ENCODE results near the gene NDUFS7.

The NDUFS7 gene

DNA sequence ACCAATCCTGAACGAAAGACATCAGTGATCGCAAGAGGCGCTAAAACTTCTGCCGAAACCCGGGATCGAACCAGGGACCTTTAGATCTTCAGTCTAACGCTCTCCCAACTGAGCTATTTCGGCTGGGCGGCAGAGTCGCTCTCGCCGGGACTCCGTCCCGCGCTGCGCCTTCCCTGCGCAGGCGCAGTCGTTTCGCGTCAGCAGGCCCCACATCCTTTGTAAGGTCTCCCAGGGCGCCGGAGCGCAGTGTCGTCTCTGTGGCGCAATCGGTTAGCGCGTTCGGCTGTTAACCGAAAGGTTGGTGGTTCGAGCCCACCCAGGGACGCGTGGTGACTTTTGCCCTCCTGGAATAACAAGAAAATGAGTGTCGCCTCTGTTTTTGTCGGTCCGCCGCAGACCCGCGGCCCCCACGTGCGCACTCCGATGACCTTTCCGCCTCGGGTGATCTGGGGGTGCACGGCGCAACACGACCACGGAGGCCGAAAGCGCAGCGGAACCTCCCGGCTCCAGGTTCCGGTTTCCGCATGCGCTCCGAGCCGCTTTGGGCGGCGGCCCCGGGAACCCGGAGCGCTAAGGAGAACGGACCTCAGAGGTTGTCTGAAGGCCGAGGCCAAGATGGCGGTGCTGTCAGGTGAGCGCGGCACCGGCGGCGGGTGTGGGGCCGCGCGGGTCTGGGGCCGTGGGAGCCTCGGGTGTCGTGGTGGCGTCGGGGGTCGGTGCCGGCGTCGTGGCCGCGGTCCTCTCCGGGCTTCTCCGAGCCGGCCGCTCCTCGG, at the start of gene NDUFS7:
Gene NDUFS7, plus strand, starts transcription at position 596 of the 773 bp plus-strand sequence. Its CDS starts 20 bp downstream, at position 616.
- DNase-seq: peak; percentile 85 to 86

DNA sequence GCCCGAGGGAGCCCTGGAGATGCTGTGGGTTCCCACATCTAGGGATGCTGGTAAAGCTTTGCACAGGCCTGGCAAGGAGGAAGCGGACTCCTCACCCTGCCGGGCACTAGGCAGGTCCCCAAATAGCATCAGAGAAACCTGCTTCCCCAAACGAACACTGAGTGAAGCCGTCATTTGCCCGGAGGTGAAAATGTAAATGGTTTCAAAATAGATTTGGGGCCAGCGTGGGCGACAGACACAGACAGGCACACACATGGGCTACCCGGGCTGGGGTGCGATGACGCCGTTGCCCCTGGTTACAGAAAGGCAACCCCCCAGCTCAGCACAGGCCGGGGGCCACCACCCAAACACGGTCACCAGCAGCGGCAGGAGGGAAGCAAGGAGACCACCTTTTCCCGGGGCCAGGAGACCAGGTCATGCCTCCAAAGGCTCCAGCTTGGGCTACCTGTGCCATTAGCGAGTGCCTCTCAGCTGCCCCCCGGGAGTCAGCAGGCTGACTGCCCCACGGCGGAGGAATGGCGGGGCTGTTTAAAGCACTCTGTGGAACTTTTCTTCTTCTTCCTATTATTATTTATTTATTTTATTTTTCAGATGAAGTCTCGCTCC, 47.5 kb upstream of the NDUFS7 start:
- DNase-seq: no peak

DNA sequence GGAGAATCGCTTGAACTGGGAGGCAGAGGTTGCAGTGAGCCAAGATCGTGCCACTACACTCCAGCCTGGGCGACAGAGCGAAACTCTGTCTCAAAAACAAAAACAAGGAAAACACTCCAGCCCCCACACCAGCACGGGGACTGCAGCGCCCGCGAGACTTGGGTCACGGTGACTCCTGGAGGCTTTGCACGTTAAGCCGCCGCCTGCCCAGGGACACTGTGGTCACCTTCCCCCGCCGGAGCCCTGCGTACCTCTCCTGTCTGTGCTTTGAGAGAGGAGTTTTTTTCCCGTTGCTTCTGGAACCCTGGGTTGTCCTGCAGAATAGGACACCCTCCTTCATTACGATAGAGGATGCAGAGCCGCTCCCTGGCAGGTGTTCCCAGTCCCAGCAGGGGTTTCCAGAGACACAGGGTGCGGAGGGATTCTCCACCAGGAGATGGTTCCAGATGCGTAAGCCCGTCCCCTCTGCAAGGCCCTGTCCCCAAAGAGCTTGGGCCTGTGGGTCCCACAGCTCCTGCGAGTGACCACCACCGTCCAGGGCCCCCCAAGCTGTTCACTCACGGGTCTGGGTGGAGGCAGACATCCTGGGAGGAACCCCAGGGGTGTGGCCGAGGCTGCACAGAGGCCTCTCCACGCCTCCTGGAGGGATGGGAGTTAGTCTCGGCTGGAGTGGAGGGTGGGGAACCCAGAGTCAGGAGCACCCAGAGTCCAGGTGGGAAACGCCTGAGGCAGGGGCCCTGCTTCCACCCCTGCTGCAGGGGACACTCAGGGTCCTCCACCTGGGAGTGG, 42.8 kb upstream of the NDUFS7 start:
- DNase-seq: no peak

DNA sequence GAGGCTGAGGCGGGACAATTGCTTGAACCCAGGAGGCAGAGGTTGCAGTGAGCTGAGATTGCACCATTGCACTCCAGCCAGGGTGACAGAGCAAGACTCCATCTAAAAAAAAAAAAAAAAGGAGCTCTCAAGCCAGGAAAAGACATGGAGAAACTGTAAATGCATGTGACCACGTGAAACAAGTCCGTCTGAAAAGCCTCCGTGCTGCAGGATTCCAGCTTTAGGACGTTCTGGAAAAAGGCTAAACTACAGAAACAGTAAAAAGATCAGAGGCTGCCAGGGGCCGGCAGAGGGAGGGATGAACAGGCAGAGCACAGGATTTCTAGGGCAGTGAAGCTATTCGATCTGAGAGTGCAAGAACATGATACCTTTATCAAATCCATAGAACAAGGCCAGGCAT, 40.7 kb upstream of the NDUFS7 start:
- DNase-seq: no peak

DNA sequence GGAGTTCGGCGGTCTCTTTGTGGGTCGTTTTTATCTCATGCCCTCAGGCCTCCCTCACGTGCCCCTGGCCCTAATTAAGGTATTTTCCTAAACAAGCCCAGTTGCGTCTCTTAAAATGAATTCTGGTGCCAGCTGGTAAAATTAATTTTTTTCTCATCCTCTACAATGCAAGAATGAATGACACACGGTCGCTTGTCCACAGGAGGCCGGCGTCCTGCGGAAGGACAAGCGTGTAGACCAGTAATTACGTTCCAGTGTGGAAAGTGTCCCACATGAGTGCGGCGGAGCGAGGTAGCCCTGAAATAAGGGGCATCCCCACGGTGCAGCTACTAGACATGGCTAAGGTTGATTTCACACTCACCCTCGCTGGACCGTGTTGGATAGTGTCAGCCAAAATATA, 34.5 kb upstream of the NDUFS7 start:
- DNase-seq: no peak

DNA sequence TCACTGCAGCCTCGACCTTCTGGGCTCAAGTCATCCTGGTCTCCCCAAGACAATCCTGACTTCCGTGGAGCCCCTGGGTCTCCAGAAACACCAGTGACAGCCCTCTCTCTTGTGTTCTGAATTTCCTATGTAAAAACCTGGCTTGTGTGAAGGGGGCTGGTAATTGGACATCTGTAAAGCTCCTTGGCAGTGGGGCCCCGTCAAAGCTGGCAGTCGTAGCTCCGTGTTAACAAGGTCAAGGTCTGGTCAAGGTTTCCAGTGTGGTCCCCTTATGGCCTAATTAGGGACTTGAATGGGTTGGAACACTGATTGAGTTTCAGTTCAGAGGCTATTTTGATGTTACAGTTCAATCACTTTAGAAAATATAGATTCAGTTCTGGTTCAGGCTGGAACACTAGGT, 32.8 kb upstream of the NDUFS7 start:
- DNase-seq: no peak

DNA sequence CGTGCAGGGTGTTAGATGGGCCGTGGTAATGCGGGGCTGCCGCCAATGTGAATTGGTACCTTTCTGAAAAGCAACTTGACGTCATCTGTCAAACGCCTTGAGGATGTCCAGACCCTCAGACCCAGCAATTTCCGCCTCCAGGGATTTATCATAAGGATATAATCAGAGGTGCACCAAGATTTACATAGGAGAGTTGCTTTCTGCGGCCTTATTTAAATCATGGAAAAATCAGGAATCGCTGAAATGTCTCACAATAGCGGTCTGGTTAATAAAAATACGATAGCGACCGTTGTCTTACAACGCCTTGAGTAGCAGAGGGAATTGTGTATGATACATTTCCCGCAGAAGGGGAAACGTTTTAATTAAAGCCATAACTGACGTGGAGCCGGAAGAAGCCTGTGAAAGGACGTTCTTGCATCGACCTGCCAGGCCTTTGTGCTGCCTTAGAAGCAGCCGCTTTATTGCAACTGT, 32.3 kb upstream of the NDUFS7 start:
- DNase-seq: no peak

DNA sequence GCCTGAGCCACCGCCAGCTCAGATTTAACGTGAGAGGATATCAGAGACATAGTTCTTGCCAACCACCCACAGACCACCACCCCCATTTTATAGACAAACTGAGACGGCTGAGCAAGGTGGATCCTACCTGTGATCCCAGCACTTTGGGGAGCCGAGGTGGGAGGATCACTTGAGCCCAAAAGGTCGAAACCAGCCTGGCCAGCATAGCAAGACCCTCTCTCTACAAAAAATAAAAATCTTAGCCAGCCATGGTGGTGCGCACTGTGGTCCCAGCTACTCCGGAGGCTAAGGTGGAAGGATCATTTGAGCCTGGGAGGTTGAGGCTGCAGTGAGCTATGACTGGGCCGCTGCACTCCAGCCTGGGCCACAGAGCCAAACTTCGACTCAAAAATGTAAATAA, 30.6 kb upstream of the NDUFS7 start:
- DNase-seq: no peak

DNA sequence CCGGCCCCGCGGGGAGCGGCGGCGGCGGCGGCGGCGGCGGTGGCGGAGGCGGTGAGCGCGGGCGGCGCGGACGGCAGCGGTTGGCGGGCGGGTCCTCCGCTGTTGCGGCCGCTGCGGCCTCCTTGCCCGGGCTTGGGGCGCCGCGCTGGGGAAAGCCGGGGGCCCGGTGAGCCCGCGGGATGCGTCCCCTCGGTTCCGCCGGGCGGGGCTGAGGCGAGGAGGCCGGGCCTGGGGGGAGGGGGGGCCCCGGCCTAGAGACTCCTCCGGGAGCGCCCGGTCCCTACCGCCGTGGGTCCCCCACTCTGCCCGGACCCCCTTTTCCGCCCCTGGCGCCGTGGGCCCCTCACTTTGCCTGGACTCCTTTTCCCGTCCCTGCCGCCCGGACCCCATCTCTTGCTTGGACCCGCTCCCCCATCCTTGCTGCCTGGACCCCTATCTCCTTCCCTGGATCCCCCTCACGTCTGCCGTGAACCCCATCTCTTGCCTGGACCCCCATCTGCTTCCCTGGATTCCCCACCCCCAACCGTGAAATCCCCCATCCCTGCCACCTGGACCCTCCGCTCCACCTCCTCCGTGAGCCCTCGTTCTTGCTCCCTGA, 28.6 kb upstream of the NDUFS7 start:
- no peak for DNase-seq

DNA sequence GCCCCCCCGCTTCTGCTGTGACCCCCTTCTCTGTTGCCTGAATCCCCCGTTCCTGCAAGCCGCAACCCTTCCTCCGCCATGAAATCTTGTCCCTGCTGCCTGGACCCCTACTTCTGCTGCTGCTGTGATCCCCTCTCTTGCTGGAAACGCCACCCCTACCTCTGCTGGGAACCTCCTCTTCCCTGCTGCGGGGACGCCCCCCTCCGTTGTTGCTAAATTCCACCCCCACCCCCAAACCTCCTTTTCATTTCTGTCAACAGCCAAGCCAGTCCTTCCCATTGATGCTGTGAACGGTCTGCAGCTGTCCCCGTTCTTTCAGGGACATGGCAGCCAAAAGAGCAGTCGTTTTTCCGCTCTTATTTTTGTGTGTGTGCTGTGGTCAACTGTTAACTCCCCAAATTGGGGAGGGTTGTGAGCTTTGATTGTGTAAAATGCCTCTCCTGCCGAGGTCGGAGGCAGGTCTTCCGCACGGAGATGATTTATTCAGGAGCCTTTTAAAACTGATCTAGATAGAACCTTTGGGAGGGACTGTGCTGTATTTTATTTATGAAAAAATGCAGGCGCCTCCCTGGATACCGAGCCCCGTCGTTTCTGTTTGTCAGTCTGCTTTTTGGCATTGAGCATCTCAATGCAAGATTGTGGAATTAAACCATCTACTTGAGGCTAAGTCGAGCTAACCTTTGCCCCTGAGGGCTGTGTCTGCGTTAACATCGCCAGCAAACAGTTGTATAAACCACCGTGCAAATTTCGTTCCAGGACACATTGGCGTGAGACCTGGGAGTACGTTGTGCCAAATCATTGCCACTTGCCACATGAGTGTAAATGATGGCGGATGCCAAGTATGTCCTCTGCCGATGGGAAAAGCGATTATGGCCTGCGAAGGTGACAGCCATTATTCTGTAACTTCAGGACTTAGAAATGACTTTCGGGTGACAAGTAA, 27.9 kb upstream of the NDUFS7 start:
- no peak for DNase-seq

DNA sequence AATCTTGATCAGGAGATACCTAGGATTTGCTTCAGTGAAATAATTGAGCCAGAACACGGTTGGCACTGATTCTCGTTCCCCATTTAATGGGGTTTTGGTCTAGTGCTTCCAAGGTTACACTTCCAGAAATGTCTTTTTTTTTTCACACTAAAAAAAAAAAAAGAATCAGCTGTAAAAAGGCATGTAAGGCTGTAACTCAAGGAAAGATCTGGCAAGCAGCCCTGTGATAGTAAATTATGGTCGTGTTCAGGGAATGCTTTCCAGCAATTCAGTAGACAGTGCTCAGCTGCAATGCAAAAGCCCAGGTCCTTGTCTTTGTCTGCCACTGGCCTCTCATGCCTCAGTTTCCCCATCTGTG, 27.2 kb upstream of the NDUFS7 start:
- DNase-seq: no peak

DNA sequence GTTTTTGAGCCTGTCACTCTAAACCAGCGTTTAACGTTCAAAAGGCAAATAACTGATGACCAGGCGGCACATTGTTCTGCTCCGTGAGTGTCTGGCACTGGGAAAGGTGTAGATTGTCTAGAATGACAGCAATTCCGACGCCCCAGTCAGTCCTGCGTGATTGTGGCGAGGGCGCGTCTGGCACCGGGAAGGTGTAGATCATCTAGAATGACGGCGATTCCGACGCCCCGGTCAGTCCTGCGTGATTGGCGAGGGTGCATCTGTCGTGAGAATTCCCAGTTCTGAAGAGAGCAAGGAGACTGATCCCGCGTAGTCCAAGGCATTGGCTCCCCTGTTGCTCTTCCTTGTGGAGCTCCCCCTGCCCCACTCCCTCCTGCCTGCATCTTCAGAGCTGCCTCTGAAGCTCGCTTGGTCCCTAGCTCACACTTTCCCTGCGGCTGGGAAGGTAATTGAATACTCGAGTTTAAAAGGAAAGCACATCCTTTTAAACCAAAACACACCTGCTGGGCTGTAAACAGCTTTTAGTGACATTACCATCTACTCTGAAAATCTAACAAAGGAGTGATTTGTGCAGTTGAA, 26.1 kb upstream of the NDUFS7 start:
- DNase-seq: no peak

DNA sequence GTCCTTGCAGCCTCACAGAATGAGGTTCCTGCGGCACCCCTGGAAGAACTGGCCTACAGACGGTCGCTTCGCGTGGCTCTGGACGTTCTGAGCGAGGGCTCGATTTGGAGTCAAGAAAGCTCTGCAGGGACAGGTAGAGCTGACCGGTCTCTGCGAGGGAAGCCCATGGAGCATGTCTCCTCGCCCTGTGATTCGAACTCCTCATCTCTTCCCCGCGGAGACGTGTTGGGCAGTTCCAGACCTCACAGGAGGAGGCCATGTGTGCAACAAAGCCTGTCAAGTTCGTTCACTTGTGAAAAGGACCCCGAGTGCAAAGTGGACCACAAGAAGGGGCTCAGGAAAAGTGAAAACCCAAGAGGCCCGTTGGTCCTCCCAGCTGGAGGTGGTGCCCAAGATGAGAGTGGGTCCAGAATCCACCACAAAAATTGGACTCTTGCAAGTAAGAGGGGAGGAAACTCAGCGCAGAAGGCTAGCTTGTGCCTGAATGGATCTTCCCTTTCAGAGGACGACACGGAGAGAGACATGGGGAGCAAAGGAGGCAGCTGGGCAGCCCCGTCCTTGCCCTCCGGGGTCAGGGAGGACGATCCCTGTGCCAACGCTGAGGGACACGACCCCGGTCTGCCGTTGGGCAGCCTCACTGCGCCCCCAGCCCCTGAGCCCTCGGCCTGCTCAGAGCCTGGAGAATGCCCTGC, 23.4 kb upstream of the NDUFS7 start:
- no peak for DNase-seq

DNA sequence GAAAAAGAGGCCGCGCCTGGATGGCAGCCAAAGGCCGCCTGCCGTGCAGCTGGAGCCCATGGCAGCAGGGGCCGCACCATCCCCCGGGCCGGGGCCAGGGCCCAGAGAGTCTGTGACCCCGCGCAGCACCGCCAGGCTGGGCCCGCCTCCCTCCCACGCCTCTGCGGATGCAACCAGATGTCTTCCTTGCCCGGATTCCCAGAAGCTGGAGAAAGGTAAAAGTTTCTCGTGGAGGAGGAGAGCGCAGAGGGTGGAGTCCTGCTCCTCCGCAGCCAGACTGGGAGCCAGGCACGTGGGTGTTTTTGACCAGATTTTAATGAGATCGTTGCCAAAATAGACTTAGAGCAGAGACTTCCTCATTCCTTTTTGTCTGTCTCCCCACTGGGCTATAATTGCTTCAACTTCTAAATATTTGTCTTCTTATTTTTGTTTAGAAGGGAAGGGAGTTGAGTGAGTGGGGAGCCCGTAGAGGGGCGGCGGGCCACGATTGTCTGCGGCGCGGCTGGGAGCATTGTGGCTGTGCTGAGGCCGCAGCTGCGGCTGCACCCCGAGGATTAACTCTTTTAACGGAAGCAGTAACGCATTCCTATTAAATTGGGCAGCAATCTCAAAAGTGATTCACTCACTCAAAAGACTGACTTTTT, 22.8 kb upstream of the NDUFS7 start:
- no peak for DNase-seq

DNA sequence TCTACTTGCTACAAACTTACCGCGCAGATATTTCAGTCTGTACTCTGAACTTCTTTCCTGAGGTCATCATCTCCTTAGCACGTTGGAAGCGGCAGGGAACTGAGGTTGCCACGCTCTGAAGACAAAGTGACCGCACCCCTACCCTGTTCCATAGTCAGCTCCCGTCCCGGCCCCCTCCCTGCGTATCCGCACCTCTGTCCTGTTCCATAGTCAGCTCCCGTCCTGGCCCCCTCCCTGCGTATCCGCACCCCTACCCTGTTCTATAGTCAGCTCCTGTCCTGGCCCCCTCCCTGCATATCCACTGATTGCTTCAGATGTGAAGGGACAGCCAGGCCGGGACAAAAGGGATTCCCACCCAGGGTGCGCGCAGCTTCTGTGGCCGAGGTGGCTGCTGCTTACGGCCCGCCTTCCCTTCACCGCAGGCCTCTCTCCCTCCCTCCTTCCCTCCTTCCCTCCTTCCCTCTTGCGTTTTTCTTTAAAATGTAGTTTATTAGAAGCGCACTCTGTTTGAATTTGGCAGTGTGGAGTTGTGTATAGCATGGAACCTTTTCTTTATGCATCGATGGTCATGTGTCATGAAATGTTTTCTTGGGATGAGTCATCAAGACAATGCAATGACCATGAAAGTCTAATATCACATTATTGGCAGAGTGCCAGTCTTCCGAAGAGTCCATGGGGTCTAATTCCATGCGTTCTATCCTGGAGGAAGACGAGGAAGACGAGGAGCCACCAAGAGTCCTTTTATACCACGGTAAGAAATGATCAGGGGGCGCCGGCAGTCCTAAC, 21.9 kb upstream of the NDUFS7 start:
- DNase-seq: no peak

DNA sequence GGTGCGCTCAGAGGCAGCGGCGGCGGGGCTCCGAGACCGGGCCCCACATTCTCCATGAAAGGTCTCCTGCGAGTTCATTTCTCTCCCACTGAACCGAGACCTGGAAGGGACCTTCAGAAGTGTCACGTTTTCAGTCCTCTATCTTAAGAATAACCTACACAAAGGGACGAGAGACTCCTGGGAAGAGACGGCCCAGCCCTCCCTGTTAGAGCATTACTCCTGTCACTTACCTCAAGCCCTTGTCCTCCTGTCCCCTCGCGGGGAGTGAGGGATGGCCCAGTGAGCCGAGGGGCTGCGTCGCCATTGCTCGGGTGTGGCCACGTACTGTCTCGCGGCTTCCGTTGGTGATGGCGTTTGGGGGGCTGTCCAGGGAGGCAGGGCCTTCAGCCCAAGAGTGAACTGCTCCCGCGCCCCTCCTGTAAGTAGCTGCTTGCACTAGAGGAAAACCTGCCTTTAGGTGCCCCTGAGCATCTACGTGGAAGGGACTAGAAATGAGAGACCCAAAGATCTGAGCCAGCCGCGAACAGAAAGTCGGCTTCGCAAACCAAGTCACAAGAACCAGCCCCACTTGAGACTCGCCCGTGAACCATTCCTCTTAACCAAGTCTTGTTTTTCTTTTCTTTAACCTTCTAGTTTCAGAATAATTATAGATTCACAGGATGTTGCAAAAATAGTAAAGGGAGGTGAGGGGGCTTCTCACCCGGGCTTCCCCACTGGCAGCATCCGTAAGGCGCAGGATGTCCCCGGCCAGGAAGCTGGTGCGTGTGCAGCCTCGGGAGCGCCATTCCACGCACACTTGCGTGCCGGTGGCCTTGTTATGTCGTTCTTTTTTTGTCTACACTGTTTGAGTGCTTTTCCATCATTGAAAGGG, 21.1 kb upstream of the NDUFS7 start:
- no peak for DNase-seq

DNA sequence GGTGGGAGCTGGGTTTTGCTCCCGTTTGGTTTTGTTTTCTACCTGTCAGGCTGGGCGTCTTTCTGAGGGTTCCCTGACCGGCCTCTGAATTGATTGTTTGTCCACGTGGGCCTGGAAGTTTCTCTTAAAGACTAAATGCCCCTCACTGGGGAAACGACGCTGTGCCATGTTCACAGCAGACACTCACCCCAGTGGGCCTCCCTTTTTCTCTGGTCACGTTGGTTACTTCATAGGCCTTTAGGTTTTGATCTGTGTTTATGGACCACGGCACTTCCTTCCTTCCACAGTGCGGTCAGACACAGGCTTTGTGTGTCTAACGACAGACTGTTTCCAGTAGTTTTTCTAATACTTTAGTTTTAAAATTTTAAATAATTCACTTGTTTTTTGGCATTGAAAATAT, 20.1 kb upstream of the NDUFS7 start:
- DNase-seq: no peak

DNA sequence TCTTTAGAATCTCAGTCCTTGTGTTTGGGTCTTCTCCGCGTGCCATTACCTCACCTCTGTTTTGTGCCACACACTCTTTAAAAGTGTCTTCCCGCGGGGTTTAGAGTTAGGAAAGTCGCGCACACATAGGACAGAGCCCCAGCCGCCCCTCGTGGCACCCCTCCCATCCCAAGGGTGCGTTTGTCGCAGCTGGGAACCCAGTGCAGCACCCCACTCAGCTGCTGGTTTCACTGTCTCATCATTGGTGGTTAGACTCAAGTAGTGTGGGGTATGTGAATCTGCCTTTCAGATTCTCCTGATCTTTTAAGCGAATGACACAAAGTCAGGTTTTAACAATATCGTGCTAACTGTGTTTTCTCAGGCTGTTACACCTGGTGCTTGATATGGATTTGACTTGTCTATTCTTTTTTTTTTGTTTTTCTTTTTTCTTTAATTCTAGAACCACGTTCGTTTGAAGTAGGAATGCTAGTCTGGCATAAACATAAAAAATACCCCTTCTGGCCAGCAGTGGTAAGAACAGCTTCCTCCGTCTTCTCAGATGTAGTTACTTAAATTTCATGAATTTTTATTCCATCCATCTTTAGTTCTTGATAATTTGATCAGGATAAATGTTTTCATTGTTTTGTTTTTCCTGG, 19.5 kb upstream of the NDUFS7 start:
- no peak for DNase-seq
